HL-60 (cell line): ENCODE results near the gene PPM1M.

Experiments
- CTCF ChIP-seq: IDR thresholded peaks from one replicate; pipeline ENCODE4 v1.5.1; 2011; ENCODE audit warnings: low read length, control low read depth, inconsistent platforms; ENCODE audit not compliant: insufficient read depth
- GABPA ChIP-seq: IDR thresholded peaks from 2 replicates; pipeline ENCODE4 v1.6.1; 2012; ENCODE audit warnings: low read depth
- POLR2AphosphoS5 ChIP-seq: IDR thresholded peaks from 2 replicates; pipeline ENCODE4 v1.6.1; 2012; ENCODE audit warnings: low read depth
- REST ChIP-seq: IDR thresholded peaks from 2 replicates; pipeline ENCODE4 v1.6.1; 2012; ENCODE audit warnings: low read depth; ENCODE audit not compliant: insufficient replicate concordance
- SPI1 ChIP-seq: IDR thresholded peaks from 2 replicates; pipeline ENCODE4 v1.6.1; 2012; ENCODE audit warnings: low read depth, mild to moderate bottlenecking, borderline replicate concordance

GRCh38 chr3:52298149-52299098 lies 52.9 kb downstream of the PPM1M start:
- TF ChIP-seq POLR2AphosphoS5: no peak
- TF ChIP-seq CTCF: no peak
- no peak for TF ChIP-seq GABPA
- TF ChIP-seq REST: no peak
- no peak for TF ChIP-seq SPI1
